Measurements from ENCODE around the gene CSKMT.
A peak's percentile ranks its signal among the peaks of the same experiment; 100 is the strongest.
"Not testable (repeated sequence)": the region's sequence is repeated elsewhere in the genome, so short reads cannot be mapped to it uniquely, and the experiment has no call there.

The CSKMT gene

DNA sequence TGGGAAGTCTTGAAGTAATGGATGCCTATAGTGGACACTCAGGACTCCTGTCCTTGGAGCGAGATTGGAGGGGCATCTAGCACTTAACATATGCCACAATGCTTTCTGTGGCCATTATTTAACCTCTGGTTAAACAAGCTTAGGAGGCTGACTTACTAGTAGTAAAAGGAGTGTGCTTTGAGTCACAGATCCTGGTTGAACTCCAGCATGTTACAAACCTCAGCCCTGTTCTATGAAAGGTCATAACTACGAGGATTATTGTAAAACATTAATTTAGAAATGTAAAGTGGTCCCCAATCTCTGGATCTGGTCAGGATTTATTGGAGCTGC, 8.0 kb downstream of the CSKMT start:
- TF ChIP-seq EZH2 (IDR thresholded peaks at IDR 0.05; ENCODE audit: borderline replicate concordance, low read depth, low read length, severe bottlenecking): no peak
- TF ChIP-seq, protein P1, sequence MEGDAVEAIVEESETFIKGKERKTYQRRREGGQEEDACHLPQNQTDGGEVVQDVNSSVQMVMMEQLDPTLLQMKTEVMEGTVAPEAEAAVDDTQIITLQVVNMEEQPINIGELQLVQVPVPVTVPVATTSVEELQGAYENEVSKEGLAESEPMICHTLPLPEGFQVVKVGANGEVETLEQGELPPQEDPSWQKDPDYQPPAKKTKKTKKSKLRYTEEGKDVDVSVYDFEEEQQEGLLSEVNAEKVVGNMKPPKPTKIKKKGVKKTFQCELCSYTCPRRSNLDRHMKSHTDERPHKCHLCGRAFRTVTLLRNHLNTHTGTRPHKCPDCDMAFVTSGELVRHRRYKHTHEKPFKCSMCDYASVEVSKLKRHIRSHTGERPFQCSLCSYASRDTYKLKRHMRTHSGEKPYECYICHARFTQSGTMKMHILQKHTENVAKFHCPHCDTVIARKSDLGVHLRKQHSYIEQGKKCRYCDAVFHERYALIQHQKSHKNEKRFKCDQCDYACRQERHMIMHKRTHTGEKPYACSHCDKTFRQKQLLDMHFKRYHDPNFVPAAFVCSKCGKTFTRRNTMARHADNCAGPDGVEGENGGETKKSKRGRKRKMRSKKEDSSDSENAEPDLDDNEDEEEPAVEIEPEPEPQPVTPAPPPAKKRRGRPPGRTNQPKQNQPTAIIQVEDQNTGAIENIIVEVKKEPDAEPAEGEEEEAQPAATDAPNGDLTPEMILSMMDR (IDR thresholded peaks at IDR 0.05; ENCODE audit: borderline replicate concordance, extremely low read depth, low read length, poor library complexity, severe bottlenecking): no peak
- H3K9me3 ChIP-seq (ENCODE audit: insufficient read depth, low read length, severe bottlenecking): no peaks in the 10 kb centered on the region
- H3K36me3 ChIP-seq (ENCODE audit: insufficient read depth, low read length): peaks cover 48% of the 10 kb centered on the region
- no peaks in the 10 kb centered on the region for H3K27me3 ChIP-seq (ENCODE audit: insufficient read depth, low read length, poor library complexity)
- H3K4me1 ChIP-seq (ENCODE audit: insufficient read depth, low read length): peaks cover 60% of the 10 kb centered on the region
- H2AFZ ChIP-seq (ENCODE audit: low read depth, low read length): no peak overlapping the region
- 0 out of 2 replicates have a peak overlapping the region, but pooled peaks have one; percentile 90 for H3K9ac ChIP-seq (ENCODE audit: low read depth, low read length)
- H4K20me1 ChIP-seq (ENCODE audit: insufficient read depth, low read length): peaks cover 4% of the 10 kb centered on the region; the same call in 1 of the 2 replicates
- no peak overlapping the region for H3K27ac ChIP-seq (ENCODE audit: low read length)
- peaks cover 78% of the 10 kb centered on the region for H3K79me2 ChIP-seq (ENCODE audit: insufficient read depth, low read length)
- H3K4me3 ChIP-seq (ENCODE audit: low read depth in 1 of 2, low read length in 2 of 2): peak overlapping the region in 1 of 2 experiments; percentile 91; a peak in 1 of 4 replicates
- peak overlapping the region; percentile 82 for H3K4me2 ChIP-seq (ENCODE audit: insufficient read depth, low read length)
- no peak for ATAC-seq (ENCODE audit: insufficient read depth, low read depth)
- no peak for DNase-seq

GRCh38 chr11:62675415-62675814, 10.3 kb downstream of the CSKMT start:
- Histone ChIP-seq H3K36me3 (ENCODE audit: insufficient read depth, low read length) (peaks cover 41% of the 10 kb centered on the region), H3K4me1 (ENCODE audit: insufficient read depth, low read length) (peaks cover 60% of the 10 kb centered on the region), H3K79me2 (ENCODE audit: insufficient read depth, low read length) (peaks cover 77% of the 10 kb centered on the region)
- not testable (repeated sequence) for H3K27me3 ChIP-seq (ENCODE audit: insufficient read depth, low read length, poor library complexity); H3K4me3 ChIP-seq (ENCODE audit: low read depth in 1 of 2, low read length in 2 of 2); H3K9me3 ChIP-seq (ENCODE audit: insufficient read depth, low read length, severe bottlenecking); H4K20me1 ChIP-seq (ENCODE audit: insufficient read depth, low read length); H3K9ac ChIP-seq (ENCODE audit: low read depth, low read length); H2AFZ ChIP-seq (ENCODE audit: low read depth, low read length); H3K27ac ChIP-seq (ENCODE audit: low read length); ATAC-seq (ENCODE audit: insufficient read depth, low read depth); H3K4me2 ChIP-seq (ENCODE audit: insufficient read depth, low read length); DNase-seq

GRCh38 chr11:62676698-62677097, 11.6 kb downstream of the CSKMT start:
- H4K20me1 ChIP-seq (ENCODE audit: insufficient read depth, low read length): peaks cover 6% of the 10 kb centered on the region; the same call in 1 of the 2 replicates
- H3K79me2 ChIP-seq (ENCODE audit: insufficient read depth, low read length): peaks cover 64% of the 10 kb centered on the region
- DNase-seq (no peak), ATAC-seq (ENCODE audit: insufficient read depth, low read depth) (no peak)
- H3K4me2 ChIP-seq (ENCODE audit: insufficient read depth, low read length): peak overlapping the region; percentile 98; the same call in 1 of the 2 replicates
- no peak overlapping the region for H3K27ac ChIP-seq (ENCODE audit: low read length)
- TF ChIP-seq, protein P1 (IDR thresholded peaks at IDR 0.05; ENCODE audit: borderline replicate concordance, extremely low read depth, low read length, poor library complexity, severe bottlenecking): no peak
- TF ChIP-seq EZH2 (IDR thresholded peaks at IDR 0.05; ENCODE audit: borderline replicate concordance, low read depth, low read length, severe bottlenecking): no peak
- H3K4me3 ChIP-seq (ENCODE audit: low read depth in 1 of 2, low read length in 2 of 2): no peak overlapping the region
- no peak overlapping the region for H3K9ac ChIP-seq (ENCODE audit: low read depth, low read length)
- H3K9me3 ChIP-seq (ENCODE audit: insufficient read depth, low read length, severe bottlenecking): no peaks in the 10 kb centered on the region
- H3K27me3 ChIP-seq (ENCODE audit: insufficient read depth, low read length, poor library complexity): no peaks in the 10 kb centered on the region
- peaks cover 41% of the 10 kb centered on the region for H3K36me3 ChIP-seq (ENCODE audit: insufficient read depth, low read length)
- H3K4me1 ChIP-seq (ENCODE audit: insufficient read depth, low read length): peaks cover 53% of the 10 kb centered on the region
- H2AFZ ChIP-seq (ENCODE audit: low read depth, low read length): no peak overlapping the region

DNA sequence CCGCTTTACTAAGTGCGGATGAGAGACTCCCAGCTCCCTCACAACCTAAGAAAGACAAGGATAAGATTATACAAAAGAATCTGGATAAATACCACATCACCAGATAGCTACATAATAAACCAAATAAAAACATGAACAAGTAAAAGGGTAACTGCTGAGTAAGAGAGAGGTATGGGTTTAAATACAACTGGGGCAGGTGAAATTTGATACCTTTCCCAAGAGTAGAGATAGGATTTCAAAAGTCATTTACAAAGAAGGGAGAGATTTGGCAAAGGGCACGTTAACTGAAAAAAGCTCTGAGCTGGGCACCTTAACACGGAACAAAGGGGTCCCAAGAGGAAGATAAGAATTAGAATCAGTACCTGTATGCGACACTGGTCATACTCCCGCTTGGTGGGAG, 12.0 kb downstream of the CSKMT start:
- H3K27ac ChIP-seq (ENCODE audit: low read length): no peak overlapping the region
- H3K4me1 ChIP-seq (ENCODE audit: insufficient read depth, low read length): peaks cover 49% of the 10 kb centered on the region
- H3K9ac ChIP-seq (ENCODE audit: low read depth, low read length): peak overlapping the region; percentile 94; the same call in 1 of the 2 replicates
- H4K20me1 ChIP-seq (ENCODE audit: insufficient read depth, low read length): peaks cover 6% of the 10 kb centered on the region; the same call in 1 of the 2 replicates
- H3K9me3 ChIP-seq (ENCODE audit: insufficient read depth, low read length, severe bottlenecking): no peaks in the 10 kb centered on the region
- no peaks in the 10 kb centered on the region for H3K27me3 ChIP-seq (ENCODE audit: insufficient read depth, low read length, poor library complexity)
- H3K4me2 ChIP-seq (ENCODE audit: insufficient read depth, low read length): peak overlapping the region; percentile 98
- no peak for TF ChIP-seq EZH2 (IDR thresholded peaks at IDR 0.05; ENCODE audit: borderline replicate concordance, low read depth, low read length, severe bottlenecking)
- TF ChIP-seq, protein P1 (IDR thresholded peaks at IDR 0.05; ENCODE audit: borderline replicate concordance, extremely low read depth, low read length, poor library complexity, severe bottlenecking): no peak
- no peak for ATAC-seq (ENCODE audit: insufficient read depth, low read depth)
- DNase-seq: no peak
- H3K4me3 ChIP-seq (ENCODE audit: low read depth in 1 of 2, low read length in 2 of 2): peak overlapping the region in 1 of 2 experiments; percentile 100; a peak in 1 of 4 replicates
- H3K79me2 ChIP-seq (ENCODE audit: insufficient read depth, low read length): peaks cover 59% of the 10 kb centered on the region
- H3K36me3 ChIP-seq (ENCODE audit: insufficient read depth, low read length): peaks cover 41% of the 10 kb centered on the region
- H2AFZ ChIP-seq (ENCODE audit: low read depth, low read length): no peak overlapping the region
